Lower lobe of right lung (tissue), 2 donors: Measurements from ENCODE around the gene LGALS9. TPM values are rescaled to one million over a fixed set of nuclear protein-coding genes. Genes with fewer than 3 reads are reported as not detected.

ENCODE experiments used
- ATAC-seq, 2 donors: fragments of 200-7000 bp; cut with Tn5 transposase; one replicate each; pipeline ENCODE4 v1.9.1; 2020 to 2022; ENCODE audit warnings: mild to moderate bottlenecking in 2 of 2, moderate library complexity in 2 of 2
- DNase-seq: peaks from one replicate; pipeline ENCODE4 v3.0.0-alpha.2; 2020
- H3K27ac ChIP-seq: fragments of 200-600 bp; one replicate; pipeline ENCODE4 v1.8.0; 2022
- H3K27me3 ChIP-seq: fragments of 200-600 bp; one replicate; pipeline ENCODE4 v1.8.0; 2022; ENCODE audit warnings: low read depth
- H3K36me3 ChIP-seq: fragments of 200-600 bp; one replicate; pipeline ENCODE4 v1.8.0; 2022; ENCODE audit warnings: mild to moderate bottlenecking
- H3K4me1 ChIP-seq: fragments of 200-600 bp; one replicate; pipeline ENCODE4 v1.8.0; 2022
- H3K4me3 ChIP-seq: fragments of 200-600 bp; one replicate; pipeline ENCODE4 v1.8.0; 2022; ENCODE audit warnings: mild to moderate bottlenecking
- H3K9me3 ChIP-seq: fragments of 200-600 bp; one replicate; pipeline ENCODE4 v1.8.0; 2022
- intact Hi-C: fragments of 100-400 bp; cut with DNase I; formaldehyde crosslinking; loops from one replicate; pipeline ENCODE4 v1.11.0; 2022
- total RNA-seq: library from RNA; stranded (reverse); fragmentation: NEBNext Ultra II Directional; extraction: Animal tissue kit (Norgen Biotek cat#: 25700); gene quantifications from one replicate; pipeline ENCODE4 v1.2.1, GENCODE V29; 2021
- TF ChIP-seq, protein P1 (sequence below): fragments of 200-600 bp; IDR thresholded peaks from one replicate; pipeline ENCODE4 v1.8.0; 2022; ENCODE audit warnings: antibody characterized with exemption, mild to moderate bottlenecking
- donor health status: DM: no; HTN: yes; CAD: no; lungs with severe emphysema.

Gene LGALS9
- total RNA-seq, 1 donor from 2014 or later: 349 TPM

DNA sequence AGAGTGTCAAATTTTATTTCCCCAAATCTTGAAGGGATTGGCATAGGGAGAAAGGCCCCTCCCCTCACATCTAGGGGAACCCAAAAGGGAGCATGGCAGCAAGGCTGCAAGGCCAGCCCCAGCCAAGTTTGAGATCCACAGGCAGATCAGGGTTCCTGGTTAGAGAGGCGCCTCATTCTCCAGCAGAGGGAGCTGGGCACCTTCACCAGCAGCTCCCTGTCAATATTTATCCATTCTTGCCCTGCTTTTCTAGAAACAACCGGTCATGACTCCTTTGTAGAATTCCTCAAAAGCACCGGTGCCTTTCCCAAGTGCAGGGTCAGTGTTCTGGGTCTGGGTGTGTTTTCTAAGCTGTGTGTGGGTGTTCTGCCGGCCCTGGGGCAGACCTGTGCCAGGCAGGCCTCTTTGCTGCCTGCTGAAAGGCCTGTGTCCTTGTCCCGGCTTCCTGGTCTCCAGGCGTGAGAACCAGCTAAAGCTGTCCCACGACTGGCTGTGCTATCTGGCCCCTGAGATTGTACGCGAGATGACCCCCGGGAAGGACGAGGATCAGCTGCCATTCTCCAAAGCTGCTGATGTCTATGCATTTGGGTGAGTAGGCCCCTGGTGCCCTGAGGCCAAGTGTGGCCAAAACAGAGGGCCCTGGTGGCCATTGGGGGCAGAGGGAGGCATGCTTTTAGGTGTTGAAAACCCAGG, 21.2 kb upstream of the LGALS9 start:
- TF ChIP-seq, protein P1, sequence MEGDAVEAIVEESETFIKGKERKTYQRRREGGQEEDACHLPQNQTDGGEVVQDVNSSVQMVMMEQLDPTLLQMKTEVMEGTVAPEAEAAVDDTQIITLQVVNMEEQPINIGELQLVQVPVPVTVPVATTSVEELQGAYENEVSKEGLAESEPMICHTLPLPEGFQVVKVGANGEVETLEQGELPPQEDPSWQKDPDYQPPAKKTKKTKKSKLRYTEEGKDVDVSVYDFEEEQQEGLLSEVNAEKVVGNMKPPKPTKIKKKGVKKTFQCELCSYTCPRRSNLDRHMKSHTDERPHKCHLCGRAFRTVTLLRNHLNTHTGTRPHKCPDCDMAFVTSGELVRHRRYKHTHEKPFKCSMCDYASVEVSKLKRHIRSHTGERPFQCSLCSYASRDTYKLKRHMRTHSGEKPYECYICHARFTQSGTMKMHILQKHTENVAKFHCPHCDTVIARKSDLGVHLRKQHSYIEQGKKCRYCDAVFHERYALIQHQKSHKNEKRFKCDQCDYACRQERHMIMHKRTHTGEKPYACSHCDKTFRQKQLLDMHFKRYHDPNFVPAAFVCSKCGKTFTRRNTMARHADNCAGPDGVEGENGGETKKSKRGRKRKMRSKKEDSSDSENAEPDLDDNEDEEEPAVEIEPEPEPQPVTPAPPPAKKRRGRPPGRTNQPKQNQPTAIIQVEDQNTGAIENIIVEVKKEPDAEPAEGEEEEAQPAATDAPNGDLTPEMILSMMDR: peak; percentile 46
- Histone ChIP-seq H3K27me3 (no peaks in the 10 kb centered on the region), H3K9me3 (no peaks in the 10 kb centered on the region), H3K36me3 (peaks cover 100% of the 10 kb centered on the region), H3K27ac (no peak overlapping the region), H3K4me1 (no peaks in the 10 kb centered on the region), H3K4me3 (no peak overlapping the region)
- ATAC-seq (peak in 1 of 2 donors; percentile 41), DNase-seq (no peak)
- intact Hi-C loops: loop anchor here (10.0 kb wide), 2 partner anchors 255 to 375 kb away; no protein-coding TSS in a partner anchor

DNA sequence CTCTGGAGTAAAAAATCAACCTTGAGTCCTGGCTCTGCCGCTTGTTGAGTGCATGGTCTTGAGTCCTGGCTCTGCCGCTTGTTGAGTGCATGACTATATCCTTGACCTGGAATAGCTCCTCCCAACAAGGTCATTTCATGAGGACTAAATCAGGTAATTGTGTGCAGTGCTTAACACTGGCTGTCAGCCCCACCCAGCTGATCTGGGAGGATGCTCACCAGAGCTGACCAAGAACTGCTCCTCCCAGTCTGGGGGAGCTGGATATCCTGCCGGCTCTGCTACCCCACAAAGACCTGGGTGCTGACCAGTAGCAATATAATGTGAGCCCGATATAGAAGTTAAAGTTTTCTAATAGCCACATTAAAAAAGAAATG, 20.7 kb upstream of the LGALS9 start:
- peaks cover 100% of the 10 kb centered on the region for H3K36me3 ChIP-seq
- no peaks in the 10 kb centered on the region for H3K4me1 ChIP-seq
- ATAC-seq (no peak), DNase-seq (no peak)
- no peak overlapping the region for H3K4me3 ChIP-seq
- H3K27ac ChIP-seq: no peak overlapping the region
- no peaks in the 10 kb centered on the region for H3K27me3 ChIP-seq
- no peaks in the 10 kb centered on the region for H3K9me3 ChIP-seq
- intact Hi-C loops: no loop called here
- TF ChIP-seq, protein P1: no peak

DNA sequence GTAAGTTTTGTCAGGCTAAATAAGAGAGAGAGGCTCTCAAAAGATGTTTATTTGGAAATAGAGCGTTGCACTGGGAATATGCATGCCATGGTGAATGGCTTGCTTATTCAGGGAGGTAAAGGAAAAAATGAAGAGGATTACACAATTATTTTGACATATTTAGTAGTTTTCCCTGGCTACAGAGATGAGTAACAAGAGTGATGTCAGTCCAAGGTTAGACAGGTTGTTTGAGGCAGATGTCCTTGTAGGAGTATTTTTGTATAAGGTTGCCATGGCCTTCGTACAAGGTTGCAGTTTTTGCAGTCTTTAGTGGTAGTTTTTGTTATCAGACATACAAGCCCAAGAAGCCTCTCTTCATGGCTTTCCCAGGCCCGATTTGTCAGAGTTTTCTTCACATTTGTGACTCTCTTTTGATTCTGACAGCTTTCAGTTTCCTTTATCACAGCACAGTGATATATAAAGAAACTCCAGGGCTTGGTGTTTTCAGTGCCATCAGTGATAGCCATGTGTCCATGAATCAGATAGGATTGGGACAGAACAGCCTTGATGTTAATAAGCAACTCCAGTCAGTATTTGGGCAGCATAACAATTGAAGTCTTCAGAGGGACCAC, 18.7 kb upstream of the LGALS9 start:
- Histone ChIP-seq H3K27ac (no peak overlapping the region), H3K4me3 (no peak overlapping the region), H3K27me3 (no peaks in the 10 kb centered on the region), H3K36me3 (peaks cover 100% of the 10 kb centered on the region), H3K4me1 (no peaks in the 10 kb centered on the region), H3K9me3 (no peaks in the 10 kb centered on the region)
- DNase-seq (no peak), ATAC-seq (no peak)
- intact Hi-C loops: no loop called here
- TF ChIP-seq, protein P1: no peak

DNA sequence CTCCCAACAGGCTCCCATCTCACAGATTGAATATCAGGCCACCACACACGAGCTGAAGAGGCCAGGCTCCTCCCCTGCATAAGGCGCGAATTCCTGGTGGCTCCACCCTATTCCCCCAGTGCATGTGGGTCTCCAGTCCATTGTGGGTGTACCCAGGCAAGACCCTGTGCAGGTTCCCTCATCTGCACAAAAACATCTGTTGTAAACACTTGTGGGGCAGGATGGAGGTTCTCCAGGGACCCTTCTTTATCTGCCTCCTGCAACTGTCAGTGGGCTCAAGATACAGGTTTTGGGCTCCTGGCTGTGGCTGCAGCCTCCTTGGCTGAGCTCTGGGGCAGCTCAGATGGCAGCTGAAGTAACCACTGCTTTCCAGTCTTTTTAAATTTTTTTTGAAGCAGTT, 17.6 kb upstream of the LGALS9 start:
- intact Hi-C loops: no loop called here

DNA sequence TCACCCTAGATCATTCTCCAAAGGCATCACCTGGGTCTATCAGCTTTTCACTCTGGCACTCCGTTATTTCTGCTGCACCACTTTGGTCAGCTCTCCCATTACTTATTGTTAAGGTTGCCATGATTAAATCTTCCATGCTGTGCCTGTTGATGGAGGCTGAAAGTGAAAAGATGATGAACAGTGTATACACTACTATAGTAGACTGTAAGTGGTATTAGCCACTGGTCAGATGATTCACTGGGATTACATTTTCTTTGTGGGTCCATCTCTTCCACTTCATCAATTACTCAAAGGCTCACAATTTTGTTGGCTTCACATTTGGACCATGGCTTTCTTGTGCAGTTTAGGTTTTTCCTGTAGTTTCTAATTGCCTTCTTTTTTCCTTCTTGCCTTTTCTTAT, 15.9 kb upstream of the LGALS9 start:
- peaks cover 100% of the 10 kb centered on the region for H3K36me3 ChIP-seq
- no peak for DNase-seq
- intact Hi-C loops: no loop called here
- no peaks in the 10 kb centered on the region for H3K9me3 ChIP-seq
- TF ChIP-seq, protein P1: no peak
- H3K27me3 ChIP-seq: no peaks in the 10 kb centered on the region
- no peak for ATAC-seq
- no peak overlapping the region for H3K4me3 ChIP-seq
- H3K4me1 ChIP-seq: no peaks in the 10 kb centered on the region
- H3K27ac ChIP-seq: no peak overlapping the region

More for the DNA sequence above, 17.6 kb upstream of the LGALS9 start:
- TF ChIP-seq, protein P1: no peak
- H3K36me3 ChIP-seq: peaks cover 100% of the 10 kb centered on the region
- no peaks in the 10 kb centered on the region for H3K27me3 ChIP-seq
- ATAC-seq: no peak
- no peak overlapping the region for H3K4me3 ChIP-seq
- peak; percentile 4 for DNase-seq
- H3K27ac ChIP-seq: no peak overlapping the region
- H3K9me3 ChIP-seq: no peaks in the 10 kb centered on the region
- no peaks in the 10 kb centered on the region for H3K4me1 ChIP-seq
